ENCODE data around the gene HIVEP3. TPM values are rescaled to one million over a fixed set of nuclear protein-coding genes. Genes with fewer than 3 reads are reported as not detected.
"Not testable (repeated sequence)": the region's sequence is repeated elsewhere in the genome, so short reads cannot be mapped to it uniquely, and the experiment has no call there.

Gene HIVEP3
- total RNA-seq, 1 experiment from 2014 or later = 3.1 TPM

GRCh38 chr1:41921271-41921670 is 2.5 kb upstream of the HIVEP3 start:
- DNase-seq (ENCODE audit: low spot score) = not testable (repeated sequence)

GRCh38 chr1:41920658-41921057 is 1.9 kb upstream of the HIVEP3 start:
- peak; percentile 58 for DNase-seq (ENCODE audit: low spot score)

DNA sequence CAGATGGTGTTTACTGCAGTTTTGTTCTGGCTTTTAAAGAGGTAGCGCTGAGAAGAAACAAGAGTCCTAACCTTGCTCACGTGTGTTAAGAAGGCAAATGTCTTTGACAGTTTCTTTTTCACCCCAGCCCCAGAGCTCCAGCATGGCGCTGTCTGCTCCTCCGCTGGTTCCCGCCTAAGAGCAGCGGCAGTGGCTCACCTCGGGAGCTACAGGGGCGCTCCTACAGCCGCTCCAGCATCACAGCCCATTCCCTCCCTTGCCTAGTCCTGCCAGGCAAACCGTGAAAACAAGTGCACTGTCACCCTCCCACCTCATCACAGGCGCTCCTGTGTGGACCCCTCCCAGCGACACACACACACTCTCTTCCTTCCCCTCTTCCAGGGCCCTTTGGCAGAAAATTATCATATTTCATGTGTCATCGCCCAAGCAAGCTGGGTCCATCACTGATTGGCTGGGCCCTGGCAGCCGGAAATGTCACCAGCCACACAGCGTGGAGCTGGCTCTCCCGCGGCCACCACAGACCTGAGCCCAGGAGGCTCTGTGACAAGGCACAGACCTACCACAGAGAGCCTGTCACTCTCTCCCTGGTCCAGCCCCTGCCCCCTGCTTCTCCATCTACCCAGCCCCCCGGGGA is 1.2 kb upstream of the HIVEP3 start:
- peak; percentile 91 for DNase-seq (ENCODE audit: low spot score)

- no peak for DNase-seq (ENCODE audit: low spot score)
These were observed 409 bp upstream of the HIVEP3 start for GRCh38 chr1:41919131-41919530.

DNA sequence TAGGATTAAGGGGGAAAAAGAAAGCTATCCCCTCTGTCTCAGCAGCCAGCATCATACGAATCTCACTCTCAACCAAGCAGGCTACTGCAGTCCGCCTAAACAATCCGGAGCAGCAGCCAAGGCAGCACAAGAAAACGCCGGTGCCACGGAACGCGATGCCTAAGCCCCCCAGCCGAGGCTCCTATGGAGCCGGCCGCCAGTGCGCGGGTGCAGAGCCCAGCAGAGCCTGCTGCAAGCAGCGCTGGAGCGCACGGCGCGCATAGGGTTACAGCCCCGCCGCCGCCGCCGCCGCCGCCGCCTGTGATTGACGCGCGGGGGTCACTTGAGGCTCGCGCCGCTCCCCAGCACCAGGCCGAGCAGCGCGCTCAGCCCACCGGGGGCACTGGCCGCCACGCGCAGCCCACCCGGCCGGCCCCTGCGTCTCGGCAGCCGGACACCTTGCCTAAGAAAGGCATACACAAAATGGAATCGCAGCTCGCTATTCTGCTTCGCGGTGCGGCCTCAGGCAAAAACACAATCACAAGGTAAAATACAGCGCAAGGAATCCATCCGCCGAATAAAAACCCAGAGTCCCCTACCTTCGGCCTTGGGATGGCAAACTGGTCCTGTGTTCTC is 780 bp downstream of the HIVEP3 start:
- DNase-seq (ENCODE audit: low spot score) = no peak

DNA sequence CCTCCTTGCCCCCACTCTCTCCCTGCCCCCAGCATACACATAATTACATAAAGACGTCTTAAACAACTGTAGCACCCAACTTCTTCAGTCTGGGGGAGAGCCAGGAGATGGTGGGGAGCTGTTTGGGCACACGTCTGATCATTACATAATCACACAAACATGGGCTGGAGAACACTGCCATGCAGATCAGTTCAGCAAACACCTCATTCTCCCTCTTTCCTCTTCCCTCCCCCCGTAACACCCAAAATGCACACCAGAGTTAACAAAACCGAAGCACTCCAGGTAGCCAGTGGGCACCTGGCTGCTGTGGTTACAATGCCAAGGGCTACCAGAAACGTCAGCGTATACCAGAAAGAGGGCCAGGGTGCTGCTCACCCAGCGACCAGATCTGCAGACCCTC is 1.6 kb downstream of the HIVEP3 start:
- no peak for DNase-seq (ENCODE audit: low spot score)

DNA sequence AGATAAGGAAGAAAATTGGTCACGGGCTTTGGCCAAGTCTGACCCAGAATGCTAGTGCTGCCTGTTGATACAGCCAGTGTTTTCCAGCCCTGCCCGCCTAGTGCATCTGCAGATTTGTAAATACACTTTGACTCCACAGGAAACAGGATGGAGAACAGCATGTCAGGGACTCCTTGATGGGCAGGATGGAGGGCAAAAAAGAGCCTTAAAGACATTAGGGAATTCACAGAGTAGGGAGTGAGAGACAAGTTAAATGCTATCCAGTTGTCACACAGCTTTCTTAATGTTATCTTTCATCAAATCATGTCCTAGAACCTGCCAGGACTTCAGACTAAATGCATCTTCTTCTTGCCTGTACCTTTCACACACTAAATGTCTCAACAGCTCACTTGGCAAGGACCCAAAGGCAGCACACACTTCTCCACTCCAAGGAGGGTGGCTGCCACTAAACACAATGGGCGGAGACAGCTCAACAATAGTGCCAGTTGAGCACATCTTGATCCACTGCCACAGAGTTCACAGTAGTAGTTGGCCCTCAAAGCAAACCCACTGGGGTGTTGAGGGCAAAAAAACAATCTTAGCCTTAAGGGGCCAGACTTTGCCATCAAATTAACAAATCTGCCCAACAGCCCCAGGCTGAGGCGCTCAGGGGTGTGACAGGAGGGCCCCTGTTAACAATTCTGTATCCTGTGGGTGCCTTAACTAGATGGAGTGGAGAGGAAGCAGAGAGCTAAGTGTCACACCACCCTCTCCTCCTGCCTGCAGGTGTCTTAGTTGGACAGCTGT is 2.7 kb downstream of the HIVEP3 start:
- no peak for DNase-seq (ENCODE audit: low spot score)

DNA sequence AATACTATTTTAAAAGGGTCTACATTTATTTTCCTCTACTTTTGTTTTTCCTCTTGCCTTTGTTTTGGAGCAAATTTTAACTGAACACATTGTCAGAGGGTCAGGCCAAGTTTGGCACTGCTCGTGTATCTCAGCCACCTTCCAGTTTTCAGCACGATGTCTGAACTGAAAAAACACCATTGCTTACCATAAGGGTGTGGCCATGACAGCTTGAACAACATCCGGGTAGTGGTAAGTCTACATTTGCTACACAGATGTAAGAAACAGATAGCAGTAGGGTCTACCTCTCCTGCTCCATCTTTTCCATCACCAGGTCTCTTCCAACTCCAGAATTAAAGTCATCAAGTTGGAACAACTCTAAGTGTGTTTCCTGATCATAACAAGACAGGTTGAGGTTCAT is 4.2 kb downstream of the HIVEP3 start:
- no peak for DNase-seq (ENCODE audit: low spot score)

- DNase-seq (ENCODE audit: low spot score) = no peak
These were observed 5.7 kb downstream of the HIVEP3 start for GRCh38 chr1:41913014-41913413.

- DNase-seq (ENCODE audit: low spot score) = no peak
These were observed 10.3 kb downstream of the HIVEP3 start for GRCh38 chr1:41908288-41908895.

DNA sequence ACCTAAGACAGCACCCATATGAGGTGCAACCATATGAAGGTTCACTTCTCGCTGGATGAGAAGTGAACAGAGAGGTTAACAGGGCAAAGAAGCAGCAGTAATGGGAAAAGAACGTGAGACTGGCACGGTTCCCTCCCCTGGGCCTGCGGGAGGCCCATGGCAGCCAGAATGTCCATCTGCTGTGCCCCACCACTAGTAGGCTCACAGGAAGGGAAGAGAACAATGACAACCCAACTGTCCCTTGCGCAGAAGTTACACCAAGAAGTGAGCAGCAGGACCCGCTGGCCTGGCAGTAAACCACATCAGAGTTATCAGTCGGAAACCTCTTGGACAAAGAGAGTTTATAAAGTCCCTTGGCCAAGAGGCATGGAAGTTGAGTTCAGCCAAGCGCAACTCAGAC is 11.3 kb downstream of the HIVEP3 start:
- DNase-seq (ENCODE audit: low spot score) = no peak

GRCh38 chr1:41906943-41907342 is 11.8 kb downstream of the HIVEP3 start:
- DNase-seq (ENCODE audit: low spot score) = no peak

- no peak for DNase-seq (ENCODE audit: low spot score)
These were observed 13.5 kb downstream of the HIVEP3 start for GRCh38 chr1:41905093-41905675.

- no peak for DNase-seq (ENCODE audit: low spot score)
These were observed 16.1 kb downstream of the HIVEP3 start for GRCh38 chr1:41902664-41903063.

- peak; percentile 80 for DNase-seq (ENCODE audit: low spot score)
These were observed 16.6 kb downstream of the HIVEP3 start for GRCh38 chr1:41902159-41902577.

DNA sequence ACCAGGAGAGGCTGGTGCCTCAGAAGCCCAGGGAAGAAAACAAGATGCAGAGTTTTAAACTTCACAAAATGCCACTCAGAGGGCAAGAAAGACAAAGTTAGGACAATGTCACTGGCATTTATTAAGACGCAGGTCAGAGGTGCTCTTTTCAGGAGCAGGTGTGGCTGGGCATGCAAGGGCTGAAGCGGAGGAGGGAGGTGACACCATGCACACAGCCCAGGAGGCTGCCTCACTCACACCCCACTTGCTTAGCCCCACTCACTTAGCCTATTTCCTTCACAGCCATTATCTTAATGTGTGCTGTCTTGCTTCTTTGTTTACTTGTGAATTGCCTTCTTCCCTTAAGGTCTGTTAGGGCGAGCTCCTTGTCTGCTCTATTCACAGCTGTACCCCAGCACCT is 17.2 kb downstream of the HIVEP3 start:
- no peak for DNase-seq (ENCODE audit: low spot score)

- DNase-seq (ENCODE audit: low spot score) = peak; percentile 83
These were observed 17.9 kb downstream of the HIVEP3 start for GRCh38 chr1:41900603-41901444.

GRCh38 chr1:41898191-41898713 is 20.5 kb downstream of the HIVEP3 start:
- peak; percentile 83 for DNase-seq (ENCODE audit: low spot score)

DNA sequence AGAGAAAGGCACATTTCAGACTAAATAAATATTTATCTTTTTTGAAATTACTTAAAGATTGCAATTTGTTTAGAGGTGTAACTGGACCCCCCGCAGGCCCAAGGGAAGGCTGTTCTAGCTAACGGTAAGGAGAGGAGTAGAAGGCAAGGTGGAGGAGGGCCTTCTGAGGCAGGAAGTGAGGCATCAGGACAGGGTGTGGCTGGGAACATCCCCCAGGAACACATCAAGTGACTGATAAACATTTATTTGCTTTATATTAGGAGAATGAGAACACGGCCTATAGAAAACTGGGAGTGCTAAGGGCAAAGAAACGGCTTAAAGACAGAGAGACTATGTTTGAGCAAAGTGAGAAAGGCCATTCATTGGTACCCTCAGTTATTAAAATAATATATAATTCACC is 23.2 kb downstream of the HIVEP3 start:
- peak; percentile 55 for DNase-seq (ENCODE audit: low spot score)

DNA sequence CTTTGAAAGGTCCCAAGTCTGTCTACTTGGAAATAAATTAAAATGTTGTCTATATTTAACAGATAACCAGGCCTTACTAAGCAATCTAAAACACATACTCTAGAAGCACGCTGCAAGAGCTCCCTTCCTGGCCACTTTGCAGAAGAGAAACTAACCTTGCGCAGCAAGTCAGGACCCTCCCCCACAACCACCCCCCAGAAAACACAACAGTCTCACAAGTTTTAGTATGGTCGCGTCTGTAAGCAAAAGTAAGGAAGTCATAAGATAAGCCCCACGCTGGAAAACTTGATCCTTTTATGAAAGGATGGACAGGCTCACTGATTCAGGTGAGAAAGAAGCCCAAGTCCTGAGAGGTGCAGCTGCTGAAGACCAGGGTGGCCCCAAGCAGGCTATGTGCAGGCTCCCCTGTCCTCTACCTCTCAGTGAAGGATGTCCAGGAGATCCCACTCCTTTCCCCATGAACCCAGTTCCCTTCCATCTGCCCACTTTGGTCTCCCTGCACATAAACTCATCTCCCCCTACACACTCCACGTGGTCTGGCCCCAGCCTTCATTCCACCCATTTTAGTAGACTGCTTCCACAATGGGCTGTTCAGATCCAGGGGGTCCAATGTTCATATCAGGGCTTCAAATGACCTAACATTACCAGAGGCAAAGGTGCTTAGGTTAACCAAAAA is 23.8 kb downstream of the HIVEP3 start:
- DNase-seq (ENCODE audit: low spot score) = no peak
